Neural progenitor cell (in vitro differentiated cells): ENCODE measurements around the gene WWOX.

ENCODE experiments used
- EZH2phosphoT487 ChIP-seq: fragments of 200-600 bp; sonication (generic); IDR thresholded peaks from 2 replicates; pipeline ENCODE4 v1.6.1; 2017; ENCODE audit warnings: antibody characterized with exemption
- TF ChIP-seq, protein P1 (sequence below): fragments of 200-600 bp; sonication (generic); IDR thresholded peaks from 2 replicates; pipeline ENCODE4 v1.5.1; 2017; ENCODE audit warnings: antibody characterized with exemption, mild to moderate bottlenecking

DNA sequence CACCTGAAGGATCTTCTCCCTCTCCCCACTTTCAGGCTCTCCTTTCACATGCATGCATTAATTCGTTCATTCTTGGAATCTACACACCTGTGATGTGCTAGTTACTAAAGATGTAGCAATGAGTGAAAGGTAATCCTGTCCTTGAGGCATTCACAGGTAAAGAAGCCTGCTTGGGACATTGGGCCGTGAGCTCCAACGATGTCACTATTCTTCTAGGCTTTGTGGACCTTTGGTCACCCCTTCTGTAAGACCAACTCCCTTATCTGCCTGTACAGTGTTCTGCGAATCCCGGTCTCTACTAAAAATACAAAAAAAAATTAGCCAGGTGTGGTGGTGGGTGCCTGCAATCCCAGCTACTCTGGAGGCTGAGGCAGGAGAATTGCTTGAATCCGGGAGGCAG lies 892.5 kb downstream of the WWOX start:
- TF ChIP-seq EZH2phosphoT487, result no peak
- TF ChIP-seq, protein P1, sequence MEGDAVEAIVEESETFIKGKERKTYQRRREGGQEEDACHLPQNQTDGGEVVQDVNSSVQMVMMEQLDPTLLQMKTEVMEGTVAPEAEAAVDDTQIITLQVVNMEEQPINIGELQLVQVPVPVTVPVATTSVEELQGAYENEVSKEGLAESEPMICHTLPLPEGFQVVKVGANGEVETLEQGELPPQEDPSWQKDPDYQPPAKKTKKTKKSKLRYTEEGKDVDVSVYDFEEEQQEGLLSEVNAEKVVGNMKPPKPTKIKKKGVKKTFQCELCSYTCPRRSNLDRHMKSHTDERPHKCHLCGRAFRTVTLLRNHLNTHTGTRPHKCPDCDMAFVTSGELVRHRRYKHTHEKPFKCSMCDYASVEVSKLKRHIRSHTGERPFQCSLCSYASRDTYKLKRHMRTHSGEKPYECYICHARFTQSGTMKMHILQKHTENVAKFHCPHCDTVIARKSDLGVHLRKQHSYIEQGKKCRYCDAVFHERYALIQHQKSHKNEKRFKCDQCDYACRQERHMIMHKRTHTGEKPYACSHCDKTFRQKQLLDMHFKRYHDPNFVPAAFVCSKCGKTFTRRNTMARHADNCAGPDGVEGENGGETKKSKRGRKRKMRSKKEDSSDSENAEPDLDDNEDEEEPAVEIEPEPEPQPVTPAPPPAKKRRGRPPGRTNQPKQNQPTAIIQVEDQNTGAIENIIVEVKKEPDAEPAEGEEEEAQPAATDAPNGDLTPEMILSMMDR, result no peak
